ENCODE results near the gene HMOX1.
A peak's percentile ranks its signal among the peaks of the same experiment; 100 is the strongest.

The HMOX1 gene

GRCh38 chr22:35409783-35410662 is 29.1 kb downstream of the HMOX1 start:
- no peak for DNase-seq

- DNase-seq, result no peak
Measured at GRCh38 chr22:35410663-35411034, 29.8 kb downstream of the HMOX1 start.

- no peak for DNase-seq
Measured at GRCh38 chr22:35411102-35411501, 30.2 kb downstream of the HMOX1 start.

- DNase-seq, result no peak
Measured at GRCh38 chr22:35413624-35414023, 32.7 kb downstream of the HMOX1 start.

GRCh38 chr22:35417606-35418005 is 36.7 kb downstream of the HMOX1 start:
- DNase-seq, result no peak

GRCh38 chr22:35418088-35418487 is 37.2 kb downstream of the HMOX1 start:
- no peak for DNase-seq

- no peak for DNase-seq
Measured at GRCh38 chr22:35418731-35419130, 37.8 kb downstream of the HMOX1 start.

- no peak for DNase-seq
Measured at GRCh38 chr22:35419756-35420155, 38.9 kb downstream of the HMOX1 start.

GRCh38 chr22:35421121-35421520 is 40.2 kb downstream of the HMOX1 start:
- no peak for DNase-seq

- no peak for DNase-seq
Measured at GRCh38 chr22:35422145-35422544, 41.2 kb downstream of the HMOX1 start.

GRCh38 chr22:35422936-35423335 is 42.0 kb downstream of the HMOX1 start:
- DNase-seq, result no peak

- no peak for DNase-seq
Measured at GRCh38 chr22:35424081-35424480, 43.2 kb downstream of the HMOX1 start.

- no peak for DNase-seq
Measured at GRCh38 chr22:35424761-35425160, 43.9 kb downstream of the HMOX1 start.

GRCh38 chr22:35425546-35425945 is 44.6 kb downstream of the HMOX1 start:
- no peak for DNase-seq

GRCh38 chr22:35425971-35426800 is 45.3 kb downstream of the HMOX1 start:
- no peak for DNase-seq

GRCh38 chr22:35426801-35427140 is 45.9 kb downstream of the HMOX1 start:
- DNase-seq, result no peak

GRCh38 chr22:35430897-35431322 is 50.0 kb downstream of the HMOX1 start:
- DNase-seq, result peak; percentile 69

- DNase-seq, result no peak
Measured at GRCh38 chr22:35431483-35432227, 50.8 kb downstream of the HMOX1 start.

- DNase-seq, result no peak
Measured at GRCh38 chr22:35432228-35432905, 51.5 kb downstream of the HMOX1 start.

- DNase-seq, result no peak
Measured at GRCh38 chr22:35434061-35434710, 53.3 kb downstream of the HMOX1 start.

- DNase-seq, result no peak
Measured at GRCh38 chr22:35435201-35435740, 54.4 kb downstream of the HMOX1 start.

- no peak for DNase-seq
Measured at GRCh38 chr22:35436421-35436820, 55.5 kb downstream of the HMOX1 start.
